Liver (tissue), 9 donors: ENCODE results near the gene LAMB3. TPM values are rescaled to one million over a fixed set of nuclear protein-coding genes. Genes with fewer than 3 reads are reported as not detected.

Experiments
- DNase-seq: peaks from one replicate; pipeline ENCODE4 v3.0.0-alpha.2; 2017; ENCODE audit warnings: low spot score
- H3K27ac ChIP-seq, 2 donors: one replicate each; pipeline ENCODE4 v1.7.0; 2013; ENCODE audit warnings: inconsistent platforms in 2 of 2, low read length in 2 of 2, control low read depth in 1 of 2, low read depth in 1 of 2, mild to moderate bottlenecking in 1 of 2
- H3K27me3 ChIP-seq, 4 donors: one replicate each; pipeline versions ENCODE4 v1.6.1 to v1.7.0; 2013; ENCODE audit warnings: low read length in 3 of 4, inconsistent platforms in 1 of 4, mild to moderate bottlenecking in 1 of 4, moderate library complexity in 1 of 4; ENCODE audit not compliant: control insufficient read depth in 4 of 4, insufficient read depth in 4 of 4
- H3K36me3 ChIP-seq, 4 donors: one replicate each; pipeline versions ENCODE4 v1.6.1 to v1.7.0; 2013; ENCODE audit warnings: low read length in 3 of 4, mild to moderate bottlenecking in 3 of 4, low read depth in 1 of 4, moderate library complexity in 1 of 4; ENCODE audit not compliant: control insufficient read depth in 4 of 4, insufficient read depth in 3 of 4
- H3K4me1 ChIP-seq, 4 donors: one replicate each; pipeline versions ENCODE4 v1.6.1 to v1.7.0; 2013; ENCODE audit warnings: low read length in 3 of 4, mild to moderate bottlenecking in 3 of 4, moderate library complexity in 1 of 4; ENCODE audit not compliant: control insufficient read depth in 4 of 4, insufficient read depth in 4 of 4
- H3K4me3 ChIP-seq, 3 donors: one replicate each; pipeline versions ENCODE4 v1.6.1 to v1.7.0; 2013; ENCODE audit warnings: low read length in 3 of 3, control low read depth in 1 of 3, low read depth in 1 of 3, mild to moderate bottlenecking in 1 of 3
- H3K9ac ChIP-seq, 2 donors: one replicate each; pipeline ENCODE4 v1.7.0; 2013; ENCODE audit warnings: low read length in 2 of 2, mild to moderate bottlenecking in 2 of 2, moderate library complexity in 2 of 2, control low read depth in 1 of 2, low read depth in 1 of 2
- H3K9me3 ChIP-seq, 4 donors: one replicate each; pipeline versions ENCODE4 v1.6.1 to v1.7.0; 2013; ENCODE audit warnings: low read length in 3 of 4; ENCODE audit not compliant: control insufficient read depth in 4 of 4
- ATF3 ChIP-seq: IDR thresholded peaks from 2 replicates; pipeline ENCODE4 v1.6.1; 2016; ENCODE audit warnings: antibody characterized with exemption
- EGR1 ChIP-seq, 2 donors: IDR thresholded peaks; 2 replicates each; pipeline ENCODE4 v1.6.1; 2016 to 2018; ENCODE audit warnings: antibody characterized with exemption in 2 of 2, low read depth in 2 of 2
- FOXA1 ChIP-seq: IDR thresholded peaks from 2 replicates; pipeline ENCODE4 v1.6.1; 2016; ENCODE audit warnings: antibody characterized with exemption
- FOXA2 ChIP-seq: IDR thresholded peaks from 2 replicates; pipeline ENCODE4 v1.6.1; 2016; ENCODE audit warnings: antibody characterized with exemption
- GABPA ChIP-seq, 2 donors: IDR thresholded peaks in 1 of 2; conservative IDR thresholded peaks in 1 of 2; 2 replicates each; pipeline ENCODE4 v1.6.1; 2016; ENCODE audit warnings: antibody characterized with exemption in 2 of 2, mild to moderate bottlenecking in 1 of 2, moderate library complexity in 1 of 2
- HNF4A ChIP-seq, 2 donors: conservative IDR thresholded peaks; 2 replicates each; pipeline ENCODE4 v1.6.1; 2016; ENCODE audit warnings: antibody characterized with exemption in 2 of 2, mild to moderate bottlenecking in 2 of 2
- HNF4G ChIP-seq: IDR thresholded peaks from 2 replicates; pipeline ENCODE4 v1.6.1; 2016; ENCODE audit warnings: antibody characterized with exemption
- NR2F2 ChIP-seq: IDR thresholded peaks from 2 replicates; pipeline ENCODE4 v1.6.1; 2016; ENCODE audit warnings: antibody characterized with exemption
- RAD21 ChIP-seq, 2 donors: IDR thresholded peaks; 2 replicates each; pipeline ENCODE4 v1.6.1; 2016; ENCODE audit warnings: antibody characterized with exemption in 2 of 2, mild to moderate bottlenecking in 2 of 2
- RXRA ChIP-seq, 2 donors: IDR thresholded peaks; 2 replicates each; pipeline ENCODE4 v1.6.1; 2017 to 2018; ENCODE audit warnings: antibody characterized with exemption in 2 of 2, mild to moderate bottlenecking in 1 of 2
- SP1 ChIP-seq: IDR thresholded peaks from 2 replicates; pipeline ENCODE4 v1.6.1; 2018; ENCODE audit warnings: antibody characterized with exemption, mild to moderate bottlenecking
- TAF1 ChIP-seq: conservative IDR thresholded peaks from 2 replicates; pipeline ENCODE4 v1.6.1; 2016; ENCODE audit warnings: antibody characterized with exemption, mild to moderate bottlenecking
- YY1 ChIP-seq: IDR thresholded peaks from 2 replicates; pipeline ENCODE4 v1.6.1; 2016; ENCODE audit warnings: antibody characterized with exemption, mild to moderate bottlenecking
- ZBTB33 ChIP-seq: IDR thresholded peaks from 2 replicates; pipeline ENCODE4 v1.6.1; 2016; ENCODE audit warnings: antibody characterized with exemption
- WGBS: extraction: QIAGEN DNeasy Blood & Tissue Kit; methylation state at CpG from one replicate; pipeline ENCODE4 v1.1.7; 2013; 5-methylcytosine and 5-hydroxymethylcytosine counted together
- polyA plus RNA-seq, 2 donors: library from polyadenylated mRNA; stranded (reverse) in 1 of 2; unstranded in 1 of 2; fragments of 200-250 nt in 1 of 2; fragments of >200 nt in 1 of 2; fragmentation: Nextera tagmentation in 1 of 2; extraction: Ambion mirVana in 1 of 2; gene quantifications; one replicate each; pipeline versions ENCODE4 v1.2.1 to v1.2.3, GENCODE V29; 2013 to 2015
- total RNA-seq, 2 donors: library from RNA; depleted of rRNA; stranded (reverse); fragments of >200 nt; gene quantifications; one replicate each; pipeline ENCODE4 v1.2.3, GENCODE V29; 2014
- TF ChIP-seq, protein P1 (sequence below): IDR thresholded peaks from 2 replicates; pipeline ENCODE4 v1.6.1; 2016; ENCODE audit warnings: antibody characterized with exemption, mild to moderate bottlenecking
- TF ChIP-seq, protein P2 (sequence below): IDR thresholded peaks from 2 replicates; pipeline ENCODE4 v1.6.1; 2016; ENCODE audit warnings: antibody characterized with exemption
- TF ChIP-seq, protein P3 (sequence below): fragments of 150-350 bp; IDR thresholded peaks from 2 replicates; pipeline ENCODE4 v1.5.1; 2017; ENCODE audit warnings: improper control_type of control experiment, low read depth, low read length; ENCODE audit not compliant: missing input control
- donor health status: healthy.
- donor health status: healthy.
- donor health status: healthy.
- donor health status: healthy.
- donor health status: healthy.

LAMB3 gene
- total and polyA plus RNA-seq, 4 donors = 1.3 to 9.1 (median 5.6) TPM

DNA sequence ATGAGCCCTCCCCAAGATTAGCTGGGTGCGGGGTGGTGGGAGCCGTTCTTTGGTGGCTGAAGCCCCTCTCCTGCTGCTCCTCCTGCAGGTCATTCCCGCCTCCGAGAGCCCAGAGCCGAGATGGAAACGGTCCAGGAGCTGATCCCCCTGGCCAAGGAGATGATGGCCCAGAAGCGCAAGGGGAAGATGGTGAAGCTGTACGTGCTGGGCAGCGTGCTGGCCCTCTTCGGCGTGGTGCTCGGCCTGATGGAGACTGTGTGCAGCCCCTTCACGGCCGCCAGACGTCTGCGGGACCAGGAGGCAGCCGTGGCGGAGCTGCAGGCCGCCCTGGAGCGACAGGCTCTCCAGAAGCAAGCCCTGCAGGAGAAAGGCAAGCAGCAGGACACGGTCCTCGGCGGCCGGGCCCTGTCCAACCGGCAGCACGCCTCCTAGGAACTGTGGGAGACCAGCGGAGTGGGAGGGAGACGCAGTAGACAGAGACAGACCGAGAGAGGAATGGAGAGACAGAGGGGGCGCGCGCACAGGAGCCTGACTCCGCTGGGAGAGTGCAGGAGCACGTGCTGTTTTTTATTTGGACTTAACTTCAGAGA lies 23.4 kb upstream of the LAMB3 start:
- WGBS = 3% methylated on average over 34 of the region's 34 CpGs

DNA sequence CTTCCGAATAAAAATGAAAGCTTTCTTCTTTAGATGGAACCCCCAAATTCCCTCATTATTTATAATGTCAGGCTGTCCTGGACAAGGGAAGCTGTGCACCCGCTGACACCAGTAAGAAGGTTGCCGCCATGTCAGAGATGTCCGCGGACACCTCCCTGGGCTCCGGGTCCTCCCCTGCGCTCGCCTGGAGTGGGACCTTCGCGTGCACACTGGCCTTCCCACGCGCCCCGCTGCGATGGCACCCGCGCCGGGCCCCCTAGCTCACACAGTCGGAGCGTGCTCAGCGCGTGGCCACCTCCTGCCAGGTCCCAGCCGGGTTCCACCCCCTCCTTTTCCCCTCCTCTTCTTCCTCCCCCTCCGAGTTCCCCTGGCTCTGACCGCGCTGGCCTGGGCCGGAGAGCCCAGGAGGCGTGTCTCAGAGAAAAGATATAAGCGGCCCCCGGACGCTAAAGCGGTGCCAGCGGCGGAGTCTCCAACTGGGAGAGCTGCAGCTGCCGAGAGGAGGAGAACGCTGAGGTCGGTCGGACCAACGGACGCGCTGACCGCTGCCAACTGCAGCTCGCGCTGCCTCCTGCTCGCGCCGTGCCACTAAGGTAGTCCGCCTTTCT lies 22.8 kb upstream of the LAMB3 start, which contains the start of gene G0S2:
G0S2 (plus strand) TSS at position 456 of the 608 bp plus-strand sequence. CDS start 273 bp downstream, outside the sequence.
- Histone ChIP-seq H3K9ac (peak within 1 kb of the TSS; percentile 61 to 77), H3K9me3 (no peaks in the 10 kb centered on the region), H3K4me3 (peak within 1 kb of the TSS; percentile 65 to 82 (median 78)), H3K27me3 (no peaks in the 10 kb centered on the region), H3K4me1 (peaks cover 11 to 65% (median 32%) of the 10 kb centered on the region in 4 donors), H3K36me3 (no peaks in the 10 kb centered on the region), H3K27ac (peak within 1 kb of the TSS; percentile 72 to 94)
- DNase-seq = peak; percentile 56
- 4% methylated on average over 47 of the region's 47 CpGs for WGBS
- TF ChIP-seq HNF4G (no peak), ZBTB33 (peak; percentile 15), FOXA1 (peak; percentile 44), TAF1 (peak; percentile 97), NR2F2 (peak; percentile 23), FOXA2 (no peak), RAD21 (IDR thresholded peaks at IDR 0.05) (peak; percentile 40 to 63), EGR1 (IDR thresholded peaks at IDR 0.05; ENCODE audit: low read depth in 2 of 2) (peak; percentile 79 to 90), HNF4A (conservative IDR thresholded peaks at IDR 0.05) (peak; percentile 58 to 71), ATF3 (no peak), SP1 (peak; percentile 78), YY1 (no peak), GABPA (IDR thresholded peaks at IDR 0.05 in 1 of 2, conservative IDR thresholded peaks at IDR 0.05 in 1 of 2) (no peak), RXRA (IDR thresholded peaks at IDR 0.05) (peak; percentile 73 to 80)
- TF ChIP-seq, protein P1, sequence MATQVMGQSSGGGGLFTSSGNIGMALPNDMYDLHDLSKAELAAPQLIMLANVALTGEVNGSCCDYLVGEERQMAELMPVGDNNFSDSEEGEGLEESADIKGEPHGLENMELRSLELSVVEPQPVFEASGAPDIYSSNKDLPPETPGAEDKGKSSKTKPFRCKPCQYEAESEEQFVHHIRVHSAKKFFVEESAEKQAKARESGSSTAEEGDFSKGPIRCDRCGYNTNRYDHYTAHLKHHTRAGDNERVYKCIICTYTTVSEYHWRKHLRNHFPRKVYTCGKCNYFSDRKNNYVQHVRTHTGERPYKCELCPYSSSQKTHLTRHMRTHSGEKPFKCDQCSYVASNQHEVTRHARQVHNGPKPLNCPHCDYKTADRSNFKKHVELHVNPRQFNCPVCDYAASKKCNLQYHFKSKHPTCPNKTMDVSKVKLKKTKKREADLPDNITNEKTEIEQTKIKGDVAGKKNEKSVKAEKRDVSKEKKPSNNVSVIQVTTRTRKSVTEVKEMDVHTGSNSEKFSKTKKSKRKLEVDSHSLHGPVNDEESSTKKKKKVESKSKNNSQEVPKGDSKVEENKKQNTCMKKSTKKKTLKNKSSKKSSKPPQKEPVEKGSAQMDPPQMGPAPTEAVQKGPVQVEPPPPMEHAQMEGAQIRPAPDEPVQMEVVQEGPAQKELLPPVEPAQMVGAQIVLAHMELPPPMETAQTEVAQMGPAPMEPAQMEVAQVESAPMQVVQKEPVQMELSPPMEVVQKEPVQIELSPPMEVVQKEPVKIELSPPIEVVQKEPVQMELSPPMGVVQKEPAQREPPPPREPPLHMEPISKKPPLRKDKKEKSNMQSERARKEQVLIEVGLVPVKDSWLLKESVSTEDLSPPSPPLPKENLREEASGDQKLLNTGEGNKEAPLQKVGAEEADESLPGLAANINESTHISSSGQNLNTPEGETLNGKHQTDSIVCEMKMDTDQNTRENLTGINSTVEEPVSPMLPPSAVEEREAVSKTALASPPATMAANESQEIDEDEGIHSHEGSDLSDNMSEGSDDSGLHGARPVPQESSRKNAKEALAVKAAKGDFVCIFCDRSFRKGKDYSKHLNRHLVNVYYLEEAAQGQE = peak; percentile 94
- TF ChIP-seq, protein P2, sequence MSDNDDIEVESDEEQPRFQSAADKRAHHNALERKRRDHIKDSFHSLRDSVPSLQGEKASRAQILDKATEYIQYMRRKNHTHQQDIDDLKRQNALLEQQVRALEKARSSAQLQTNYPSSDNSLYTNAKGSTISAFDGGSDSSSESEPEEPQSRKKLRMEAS = peak; percentile 81
- TF ChIP-seq, protein P3, sequence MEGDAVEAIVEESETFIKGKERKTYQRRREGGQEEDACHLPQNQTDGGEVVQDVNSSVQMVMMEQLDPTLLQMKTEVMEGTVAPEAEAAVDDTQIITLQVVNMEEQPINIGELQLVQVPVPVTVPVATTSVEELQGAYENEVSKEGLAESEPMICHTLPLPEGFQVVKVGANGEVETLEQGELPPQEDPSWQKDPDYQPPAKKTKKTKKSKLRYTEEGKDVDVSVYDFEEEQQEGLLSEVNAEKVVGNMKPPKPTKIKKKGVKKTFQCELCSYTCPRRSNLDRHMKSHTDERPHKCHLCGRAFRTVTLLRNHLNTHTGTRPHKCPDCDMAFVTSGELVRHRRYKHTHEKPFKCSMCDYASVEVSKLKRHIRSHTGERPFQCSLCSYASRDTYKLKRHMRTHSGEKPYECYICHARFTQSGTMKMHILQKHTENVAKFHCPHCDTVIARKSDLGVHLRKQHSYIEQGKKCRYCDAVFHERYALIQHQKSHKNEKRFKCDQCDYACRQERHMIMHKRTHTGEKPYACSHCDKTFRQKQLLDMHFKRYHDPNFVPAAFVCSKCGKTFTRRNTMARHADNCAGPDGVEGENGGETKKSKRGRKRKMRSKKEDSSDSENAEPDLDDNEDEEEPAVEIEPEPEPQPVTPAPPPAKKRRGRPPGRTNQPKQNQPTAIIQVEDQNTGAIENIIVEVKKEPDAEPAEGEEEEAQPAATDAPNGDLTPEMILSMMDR = peak; percentile 5

More for the DNA sequence above, 23.4 kb upstream of the LAMB3 start:
- H3K9me3 ChIP-seq = no peaks in the 10 kb centered on the region
- H3K4me1 ChIP-seq = peaks cover 8 to 62% (median 31%) of the 10 kb centered on the region in 4 donors
- peak; percentile 0 for TF ChIP-seq YY1
- TF ChIP-seq ATF3 = no peak
- no peak for TF ChIP-seq ZBTB33
- peak overlapping the region; percentile 61 to 77 for H3K9ac ChIP-seq
- no peak for DNase-seq
- H3K36me3 ChIP-seq = no peaks in the 10 kb centered on the region
- peak overlapping the region; percentile 65 to 82 (median 78) for H3K4me3 ChIP-seq
- peak overlapping the region; percentile 72 to 94 for H3K27ac ChIP-seq
- H3K27me3 ChIP-seq = no peaks in the 10 kb centered on the region
